Ramos (cell line): ENCODE results near the gene RC3H2.

ENCODE experiments used
- in situ Hi-C: fragments of 300-500 bp; cut with MboI; formaldehyde crosslinking; loops from one replicate; pipeline ENCODE4 v1.14.3; 2022; ENCODE audit warnings: low sequenced_read_pairs; ENCODE audit not compliant: unreplicated experiment

The RC3H2 gene

GRCh38 chr9:122815544-122815943 lies 89.6 kb downstream of the RC3H2 start:
- in situ Hi-C loops: loop anchor here (25.0 kb wide), 2 partner anchors 547 to 703 kb away; partner anchors contain the start of gene CRB2

GRCh38 chr9:122814545-122814944 lies 90.6 kb downstream of the RC3H2 start:
- in situ Hi-C loops: loop anchor here (5.0 to 25.0 kb wide), 3 partner anchors 347 to 702 kb away; partner anchors contain the start of gene CRB2

- in situ Hi-C loops: loop anchor here (5.0 to 25.0 kb wide), 3 partner anchors 345 to 700 kb away; partner anchors contain the start of gene CRB2
Observed at GRCh38 chr9:122812736-122813135, 92.4 kb downstream of the RC3H2 start.

- in situ Hi-C loops: loop anchor here (5.0 to 25.0 kb wide), 3 partner anchors 343 to 698 kb away; partner anchors contain the start of gene CRB2
Observed at GRCh38 chr9:122810306-122810946, 94.7 kb downstream of the RC3H2 start.

- in situ Hi-C loops: loop anchor here (25.0 kb wide), 2 partner anchors 553 to 697 kb away; partner anchors contain the start of gene CRB2
Observed at GRCh38 chr9:122809261-122809660, 95.9 kb downstream of the RC3H2 start.

GRCh38 chr9:122808141-122808540 lies 97.0 kb downstream of the RC3H2 start:
- in situ Hi-C loops: loop anchor here (25.0 kb wide), 2 partner anchors 554 to 696 kb away; partner anchors contain the start of gene CRB2

GRCh38 chr9:122807271-122807900 lies 97.8 kb downstream of the RC3H2 start:
- in situ Hi-C loops: loop anchor here (25.0 kb wide), 2 partner anchors 555 to 695 kb away; partner anchors contain the start of gene CRB2

- in situ Hi-C loops: loop anchor here (25.0 kb wide), 2 partner anchors 556 to 694 kb away; partner anchors contain the start of gene CRB2
Observed at GRCh38 chr9:122806661-122807060, 98.5 kb downstream of the RC3H2 start.

GRCh38 chr9:122800066-122801060 lies 104.8 kb downstream of the RC3H2 start, which contains the start of gene OR1K1:
Gene OR1K1, plus strand, starts transcription at chr9:122800123. Its CDS starts 0 bp downstream, at chr9:122800123.
- in situ Hi-C loops: loop anchor here (25.0 kb wide), 2 partner anchors 562 to 688 kb away; partner anchors contain the start of gene CRB2

GRCh38 chr9:122797316-122798063 lies 107.7 kb downstream of the RC3H2 start:
- in situ Hi-C loops: no loop called here
